ENCODE data around the gene PACS2. TPM values are rescaled to one million over a fixed set of nuclear protein-coding genes. Genes with fewer than 3 reads are reported as not detected.

PACS2 gene
- total and polyA plus RNA-seq, 2 donors (not counting 3 experiments of a cell fraction or from before 2014, with no cell fraction given), result 52.7 to 86.3 TPM

- Histone ChIP-seq H3K4me1 (ENCODE audit: control insufficient read depth, extremely low read depth, insufficient read depth, low read length) (peaks cover 8% of the 10 kb centered on the region), H3K79me2 (ENCODE audit: control insufficient read depth, insufficient read depth, low read length) (peaks cover 8% of the 10 kb centered on the region), H3K27ac (ENCODE audit: insufficient read depth, low read depth, low read length) (no peak overlapping the region), H3K9ac (replicated peaks; ENCODE audit: extremely low read depth, insufficient read depth, low read length) (no peak overlapping the region), H4K20me1 (replicated peaks; ENCODE audit: control insufficient read depth, extremely low read depth, insufficient read depth, low read length) (no peaks in the 10 kb centered on the region), H3K36me3 (ENCODE audit: control insufficient read depth in 2 of 2, extremely low read depth in 1 of 2, insufficient read depth in 2 of 2, low read length in 2 of 2) (no peaks in the 10 kb centered on the region), H2AFZ (ENCODE audit: low read depth, low read length) (no peak overlapping the region), H3K4me3 (replicated peaks in 1 of 3; ENCODE audit: insufficient read depth in 1 of 3, low read depth in 1 of 3, low read length in 3 of 3) (no peak overlapping the region), H3K4me2 (ENCODE audit: insufficient read depth, low read length) (no peak overlapping the region), H3K27me3 (ENCODE audit: control insufficient read depth in 2 of 2, insufficient read depth in 2 of 2, low read length in 2 of 2) (no peaks in the 10 kb centered on the region), H3K9me1 (replicated peaks; ENCODE audit: control insufficient read depth, extremely low read depth, insufficient read depth, low read length) (no peaks in the 10 kb centered on the region), H3K9me3 (replicated peaks; ENCODE audit: control insufficient read depth, insufficient read depth, low read length) (no peaks in the 10 kb centered on the region)
- no TSS peak for BruUV-seq (replicated peaks)
- intact Hi-C loops (cut with micrococcal nuclease) (no loop called here), dilution Hi-C loops (cut with MboI; ENCODE audit: extremely low pct_ligation_motif_present, low sequenced_read_pairs) (no loop called here)
- DNase-seq (ENCODE audit: low read depth, low spot score) (no peak), FAIRE-seq (no peak)
- CTCF ChIA-PET, result interaction anchor here (2.0 kb wide), 1 partner anchor 34 kb away, joined by 12 read pairs; no protein-coding TSS in a partner anchor
- no peak for TF ChIP-seq GATA2 (IDR thresholded peaks at IDR 0.05; ENCODE audit: insufficient read depth, insufficient read length, low read depth, low read length)
- no peak for TF ChIP-seq CTCF (IDR thresholded peaks at IDR 0.05; ENCODE audit: extremely low read depth in 1 of 2, insufficient read depth in 1 of 2, low read depth in 1 of 2, low read length in 2 of 2)
- TF ChIP-seq POLR2AphosphoS5 (IDR thresholded peaks at IDR 0.05; ENCODE audit: insufficient read depth, low read depth, low read length), result no peak
- TF ChIP-seq FOS (IDR thresholded peaks at IDR 0.05; ENCODE audit: borderline replicate concordance, insufficient read depth, low read length), result no peak
- no peak for TF ChIP-seq JUN (IDR thresholded peaks at IDR 0.05; ENCODE audit: borderline replicate concordance, insufficient read depth, insufficient read length, low read depth)
- POLR2A ChIA-PET, result no interaction called here
These were observed 3.0 kb downstream of the PACS2 start for GRCh38 chr14:105317546-105317945.
